GM18507 (cell line): ENCODE measurements around the gene TMEM63C.

Experiments
- DNase-seq: peaks from one replicate; pipeline ENCODE4 v3.0.0; 2011; ENCODE audit warnings: low read depth; ENCODE audit not compliant: insufficient read length; ENCODE audit errors: extremely low spot score
- FAIRE-seq: peaks from 2 replicates; lab custom pipeline; 2011; peaks lifted over from hg19 to GRCh38; lab: Jason Lieb, UNC

The TMEM63C gene

GRCh38 chr14:77212097-77212870 is 30.7 kb downstream of the TMEM63C start:
- FAIRE-seq (no peak), DNase-seq (no peak)

GRCh38 chr14:77212943-77213678 is 31.5 kb downstream of the TMEM63C start:
- peak; percentile 45 for DNase-seq

GRCh38 chr14:77213679-77214016 is 32.0 kb downstream of the TMEM63C start:
- FAIRE-seq (no peak), DNase-seq (no peak)

More at GRCh38 chr14:77212943-77213678, 31.5 kb downstream of the TMEM63C start:
- FAIRE-seq, result peak; percentile 80

- FAIRE-seq, result no peak
- DNase-seq, result no peak
Measured at GRCh38 chr14:77214216-77214615, 32.6 kb downstream of the TMEM63C start.

DNA sequence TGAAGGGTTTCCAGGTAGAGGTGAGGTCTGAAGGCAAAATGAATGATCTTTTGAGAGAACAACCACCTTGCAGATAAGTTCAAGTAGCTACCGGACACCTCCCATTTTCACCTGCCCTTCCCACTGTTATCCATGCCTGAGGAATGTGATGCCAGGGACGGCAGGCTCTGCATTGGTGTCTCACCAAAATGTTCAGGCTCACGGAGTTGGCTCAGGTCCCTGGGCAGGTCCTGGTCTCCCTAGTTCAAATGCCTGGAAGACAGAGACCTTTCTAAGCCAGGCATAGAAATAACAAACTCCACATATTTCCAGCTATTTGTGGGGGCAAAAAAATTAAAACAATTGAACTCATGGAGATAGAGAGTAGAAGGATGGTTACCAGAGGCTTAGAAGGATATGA is 36.0 kb downstream of the TMEM63C start:
- FAIRE-seq (no peak), DNase-seq (no peak)

DNA sequence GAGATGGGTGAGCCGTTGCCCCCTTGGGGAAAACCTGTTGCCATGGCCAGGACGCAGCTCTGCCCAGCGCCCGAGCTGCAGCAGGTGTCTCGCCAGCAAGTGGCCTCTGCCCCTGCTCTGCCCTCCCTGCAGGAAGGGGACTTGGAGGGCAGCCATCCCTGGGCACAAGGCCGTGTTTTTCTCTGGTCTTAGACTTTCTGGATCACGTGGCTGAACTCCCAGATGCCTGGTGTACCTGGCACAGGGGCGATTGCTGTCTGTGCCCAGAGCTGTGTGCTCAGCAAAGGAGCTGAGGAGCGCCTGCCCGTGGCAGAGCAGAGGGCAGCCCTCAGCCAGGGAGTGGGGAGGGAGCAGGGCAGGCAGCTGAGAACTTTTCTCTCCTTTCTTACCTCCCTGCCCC is 38.0 kb downstream of the TMEM63C start:
- DNase-seq (no peak), FAIRE-seq (no peak)

DNA sequence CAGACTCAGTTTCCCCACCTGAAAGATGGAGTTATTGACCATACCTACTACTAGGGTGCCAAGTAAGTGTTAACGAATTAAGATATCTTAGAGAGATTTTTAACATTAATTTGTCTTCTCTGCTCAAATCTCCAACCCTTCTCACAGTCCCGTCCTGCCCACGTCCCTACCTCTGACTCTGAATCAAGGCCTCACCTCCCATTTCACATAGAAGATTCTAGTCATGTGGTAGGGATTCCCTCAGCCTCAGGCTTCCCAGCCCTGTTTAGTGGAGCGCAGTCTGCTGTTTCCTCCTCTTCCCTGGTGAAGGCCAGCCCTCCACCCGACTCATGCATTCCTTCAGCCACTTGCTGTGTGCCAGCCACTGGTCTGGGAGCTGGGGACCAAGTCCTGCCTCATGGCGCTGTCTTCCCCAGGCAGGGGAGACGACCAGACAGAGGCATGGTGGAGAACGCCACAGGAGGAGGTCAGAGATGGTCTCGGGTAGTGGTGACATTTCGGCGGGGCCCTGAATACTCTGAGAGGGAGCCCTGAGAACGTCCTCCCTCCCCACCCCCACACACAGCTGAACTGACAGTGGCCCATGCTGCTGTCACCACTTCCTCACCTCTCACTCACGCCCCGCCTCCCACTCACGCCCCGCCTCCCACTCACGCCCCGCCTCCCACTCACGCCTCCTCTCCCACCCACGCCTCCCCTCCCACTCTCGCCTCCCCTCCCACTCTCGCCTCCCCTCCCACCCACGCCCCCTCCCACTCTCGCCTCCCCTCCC is 38.8 kb downstream of the TMEM63C start:
- DNase-seq, result no peak
- no peak for FAIRE-seq

GRCh38 chr14:77221241-77221871 is 39.8 kb downstream of the TMEM63C start:
- no peak for DNase-seq
- FAIRE-seq, result no peak

- no peak for FAIRE-seq
Measured at GRCh38 chr14:77222546-77223225, 41.1 kb downstream of the TMEM63C start.

DNA sequence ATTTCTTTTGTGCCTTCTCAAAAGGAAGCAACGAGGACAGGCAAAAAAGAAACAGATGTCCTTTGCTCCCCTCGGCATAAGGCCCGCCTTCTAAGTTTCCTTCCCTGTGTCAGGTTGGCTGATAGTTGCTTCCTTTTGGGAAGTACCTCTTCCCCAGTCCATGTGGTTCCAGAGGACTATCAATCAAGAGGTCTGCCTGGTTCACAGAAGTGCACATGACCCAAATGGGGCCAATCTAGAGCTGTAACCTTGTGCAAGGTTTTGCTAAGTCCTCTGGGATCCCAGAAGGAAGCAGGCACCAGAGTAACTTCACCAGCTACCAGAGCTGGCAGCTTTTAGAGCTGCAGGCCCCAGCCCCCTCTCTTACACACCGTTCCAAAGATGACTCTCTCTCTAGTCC is 42.6 kb downstream of the TMEM63C start:
- DNase-seq (no peak), FAIRE-seq (no peak)

More at GRCh38 chr14:77222546-77223225, 41.1 kb downstream of the TMEM63C start:
- no peak for DNase-seq

DNA sequence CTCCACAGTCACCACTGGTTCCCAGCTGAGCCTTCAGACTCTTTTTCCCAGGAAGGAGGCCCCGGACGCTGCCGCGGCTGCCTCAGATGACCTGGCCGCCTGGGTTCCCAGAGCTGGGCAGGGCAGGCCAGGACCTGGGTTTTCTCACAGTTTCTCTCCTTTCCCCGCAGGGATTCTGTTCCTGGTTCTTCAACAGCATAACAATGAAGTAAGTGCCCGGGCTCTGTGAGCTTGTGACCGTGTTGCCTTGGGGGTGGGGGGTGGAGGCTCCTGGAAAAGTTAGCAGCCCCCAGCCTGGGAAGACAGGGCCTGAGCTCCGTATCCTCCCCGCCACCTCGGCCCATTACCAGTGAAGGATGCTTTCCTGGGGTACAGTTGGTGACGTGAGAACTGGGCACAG is 43.7 kb downstream of the TMEM63C start:
- FAIRE-seq, result no peak
- DNase-seq, result no peak

- FAIRE-seq (no peak), DNase-seq (no peak)
Measured at GRCh38 chr14:77225892-77226557, 44.4 kb downstream of the TMEM63C start.

DNA sequence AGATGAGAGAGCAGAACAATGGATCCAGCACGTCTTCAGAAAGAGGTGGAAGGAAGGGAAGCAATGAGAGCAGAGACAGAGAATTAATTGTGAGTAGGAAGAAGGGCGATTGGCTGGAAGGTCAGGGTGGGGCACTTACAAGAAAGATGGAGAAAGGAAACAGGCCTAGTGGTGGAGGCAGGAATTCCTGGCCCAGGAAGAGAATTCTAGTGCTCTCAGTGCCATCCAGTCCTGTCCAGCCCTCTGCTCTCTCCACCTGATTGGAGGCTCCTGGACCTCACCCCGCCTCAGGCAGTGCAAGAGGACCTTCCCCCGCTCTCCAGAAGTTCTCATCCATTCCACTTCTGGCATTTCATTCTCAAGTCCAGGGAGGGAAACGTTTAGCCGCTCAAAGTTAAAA is 46.5 kb downstream of the TMEM63C start:
- no peak for FAIRE-seq
- no peak for DNase-seq

DNA sequence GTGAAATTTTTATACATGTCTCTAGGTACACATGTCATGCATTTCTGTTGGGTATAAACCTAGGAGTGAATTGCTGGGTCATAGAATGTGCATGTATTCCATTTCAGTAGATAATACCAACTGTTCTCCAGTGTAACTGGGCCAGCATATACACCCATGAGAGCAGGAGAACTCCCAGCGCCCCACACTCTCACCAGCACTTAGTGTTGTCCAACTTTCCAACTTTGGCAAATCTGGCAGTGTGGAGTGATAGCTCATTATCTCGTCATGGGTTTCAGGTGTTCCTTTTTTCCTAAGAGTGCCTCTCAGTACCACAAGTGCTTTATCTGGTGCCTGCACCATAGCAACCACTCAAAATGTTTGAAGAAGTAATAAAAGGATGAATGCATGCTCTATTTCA is 49.3 kb downstream of the TMEM63C start:
- no peak for DNase-seq
- no peak for FAIRE-seq

GRCh38 chr14:77231721-77232120 is 50.1 kb downstream of the TMEM63C start:
- FAIRE-seq (no peak), DNase-seq (no peak)

DNA sequence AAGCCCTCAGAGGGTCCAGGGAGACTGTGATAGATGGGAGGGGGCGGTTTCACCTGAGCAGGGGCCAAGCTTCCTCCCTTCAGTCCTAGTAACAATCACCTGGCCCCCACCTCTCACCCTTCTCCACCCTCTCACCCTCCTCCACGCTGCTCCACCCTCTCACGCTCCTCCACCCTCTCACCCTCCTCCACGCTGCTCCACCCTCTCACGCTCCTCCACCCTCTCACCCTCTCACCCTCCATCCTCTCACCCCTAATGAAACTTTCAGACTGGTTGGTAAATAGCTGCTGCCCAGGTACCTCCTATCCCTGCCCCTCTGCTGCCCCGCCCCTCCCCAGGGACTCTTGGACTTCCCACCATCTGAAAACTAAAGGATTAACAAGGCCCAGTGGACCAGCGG is 55.2 kb downstream of the TMEM63C start:
- no peak for DNase-seq
- FAIRE-seq, result no peak

DNA sequence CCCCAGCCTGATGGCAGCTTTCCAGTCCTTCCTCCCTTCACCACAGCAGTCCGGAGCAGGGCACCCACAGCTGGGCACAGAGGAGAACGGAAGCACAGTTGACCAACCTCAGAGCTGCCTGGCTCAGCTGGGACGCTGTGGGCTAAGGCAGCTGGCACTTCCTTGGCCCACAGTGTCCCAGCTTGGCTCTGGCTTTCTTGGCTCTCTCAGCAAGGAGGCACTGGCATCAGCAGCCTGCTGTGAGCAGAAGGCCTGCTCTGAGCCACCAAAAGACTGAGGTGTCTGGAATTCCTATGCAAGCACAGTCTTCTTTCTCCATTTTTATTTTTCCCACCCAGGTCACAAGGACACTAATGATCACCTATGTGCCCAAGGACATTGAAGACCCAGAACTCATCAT is 56.8 kb downstream of the TMEM63C start:
- no peak for FAIRE-seq
- no peak for DNase-seq

GRCh38 chr14:77238996-77239395 is 57.4 kb downstream of the TMEM63C start:
- DNase-seq (no peak), FAIRE-seq (no peak)

DNA sequence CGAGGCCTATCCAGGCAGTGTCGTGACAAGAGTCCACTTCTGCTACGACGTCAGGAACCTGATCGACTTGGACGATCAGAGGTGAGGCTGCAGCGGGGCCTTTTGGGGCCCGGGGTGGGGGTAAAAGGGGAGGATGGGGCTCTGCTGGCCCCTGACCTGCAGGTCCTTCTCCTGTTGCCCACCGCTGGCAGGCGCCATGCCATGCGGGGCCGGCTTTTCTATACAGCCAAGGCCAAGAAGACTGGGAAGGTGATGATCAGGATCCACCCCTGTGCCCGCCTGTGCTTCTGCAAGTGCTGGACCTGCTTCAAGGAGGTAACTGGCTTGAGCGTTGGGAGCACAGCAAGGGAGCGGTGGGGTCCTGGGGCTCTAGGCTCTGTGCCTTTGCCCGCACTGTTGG is 57.8 kb downstream of the TMEM63C start:
- DNase-seq (no peak), FAIRE-seq (no peak)
